ENCODE data around the gene SAMD13. TPM values are rescaled to one million over a fixed set of nuclear protein-coding genes. Genes with fewer than 3 reads are reported as not detected.
A peak's percentile ranks its signal among the peaks of the same experiment; 100 is the strongest.

SAMD13 gene
- total RNA-seq, 4 donors from 2014 or later, result 0.35 to 2.0 (median 1.3) TPM; not detected in 1

DNA sequence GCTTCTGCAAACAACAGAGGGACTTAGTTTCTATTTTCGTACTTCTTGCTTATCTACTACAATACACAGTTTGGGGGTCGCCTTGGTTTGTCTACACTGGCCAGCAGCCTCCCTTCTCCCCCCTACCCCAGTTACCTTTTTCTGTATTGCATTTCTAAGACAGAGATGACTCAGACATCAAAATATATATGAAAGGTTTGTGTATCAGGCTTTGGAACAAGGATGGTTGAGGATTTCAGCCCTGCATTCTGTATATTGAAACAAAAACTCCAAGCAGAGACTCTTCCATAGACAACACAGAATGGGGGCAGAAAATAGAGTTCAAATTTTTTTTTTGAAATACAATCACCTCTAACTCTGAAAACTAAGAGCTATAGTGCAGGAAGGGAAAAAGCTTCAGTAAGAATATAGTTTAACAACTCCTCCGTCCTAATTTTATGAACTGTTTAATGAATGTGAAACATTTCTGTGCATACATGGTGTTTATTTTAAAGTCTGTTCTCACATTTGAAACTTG is 1.9 kb downstream of the SAMD13 start:
- Histone ChIP-seq H3K27ac (peak overlapping the region in 3 of 4 donors; percentile 57 to 87 (median 66)), H3K4me3 (peak overlapping the region in 3 of 4 donors; percentile 19 to 54 (median 32)), H3K9me3 (no peaks in the 10 kb centered on the region), H3K27me3 (no peaks in the 10 kb centered on the region), H3K36me3 (no peaks in the 10 kb centered on the region), H3K4me1 (peaks cover 14 to 48% (median 15%) of the 10 kb centered on the region in 3 donors)
- DNase-seq, result no peak
- WGBS, 2 donors, result 37 to 41% methylated on average over 3 of the region's 3 CpGs
- TF ChIP-seq, protein P1, sequence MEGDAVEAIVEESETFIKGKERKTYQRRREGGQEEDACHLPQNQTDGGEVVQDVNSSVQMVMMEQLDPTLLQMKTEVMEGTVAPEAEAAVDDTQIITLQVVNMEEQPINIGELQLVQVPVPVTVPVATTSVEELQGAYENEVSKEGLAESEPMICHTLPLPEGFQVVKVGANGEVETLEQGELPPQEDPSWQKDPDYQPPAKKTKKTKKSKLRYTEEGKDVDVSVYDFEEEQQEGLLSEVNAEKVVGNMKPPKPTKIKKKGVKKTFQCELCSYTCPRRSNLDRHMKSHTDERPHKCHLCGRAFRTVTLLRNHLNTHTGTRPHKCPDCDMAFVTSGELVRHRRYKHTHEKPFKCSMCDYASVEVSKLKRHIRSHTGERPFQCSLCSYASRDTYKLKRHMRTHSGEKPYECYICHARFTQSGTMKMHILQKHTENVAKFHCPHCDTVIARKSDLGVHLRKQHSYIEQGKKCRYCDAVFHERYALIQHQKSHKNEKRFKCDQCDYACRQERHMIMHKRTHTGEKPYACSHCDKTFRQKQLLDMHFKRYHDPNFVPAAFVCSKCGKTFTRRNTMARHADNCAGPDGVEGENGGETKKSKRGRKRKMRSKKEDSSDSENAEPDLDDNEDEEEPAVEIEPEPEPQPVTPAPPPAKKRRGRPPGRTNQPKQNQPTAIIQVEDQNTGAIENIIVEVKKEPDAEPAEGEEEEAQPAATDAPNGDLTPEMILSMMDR (IDR thresholded peaks at IDR 0.05), result no peak
- TF ChIP-seq POLR2A (IDR thresholded peaks at IDR 0.05), result no peak
- intact Hi-C loops (cut with DNase I), result no loop called here

DNA sequence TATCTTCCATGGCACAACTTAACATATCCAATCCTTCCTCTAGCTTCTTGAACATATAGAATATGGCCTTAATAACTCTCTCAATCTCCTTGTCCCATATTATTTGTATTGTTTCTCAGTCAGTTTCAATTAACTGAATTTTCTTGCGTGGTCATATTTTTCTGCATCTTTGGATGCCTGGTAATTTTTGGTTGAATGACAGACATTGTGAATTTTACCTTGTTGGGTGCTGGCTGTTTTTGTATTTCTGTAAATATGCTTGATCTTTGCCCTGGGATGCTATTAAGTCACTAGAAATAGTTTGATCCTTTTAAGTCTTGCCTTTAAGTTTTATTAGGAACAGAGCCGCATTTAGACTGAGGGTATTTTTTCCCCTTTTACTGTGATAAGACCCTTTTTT is 5.9 kb downstream of the SAMD13 start:
- H3K4me3 ChIP-seq, result no peak overlapping the region
- no peaks in the 10 kb centered on the region for H3K27me3 ChIP-seq
- DNase-seq, result no peak
- 96 to 100% methylated on average over 2 of the region's 2 CpGs for WGBS, 2 donors
- intact Hi-C loops (cut with DNase I), result no loop called here
- TF ChIP-seq, protein P1 (IDR thresholded peaks at IDR 0.05), result no peak
- no peak for TF ChIP-seq POLR2A (IDR thresholded peaks at IDR 0.05)
- no peaks in the 10 kb centered on the region for H3K36me3 ChIP-seq
- H3K4me1 ChIP-seq, result peaks cover 0 to 13% (median 0%) of the 10 kb centered on the region in 3 donors
- H3K9me3 ChIP-seq, result no peaks in the 10 kb centered on the region
- H3K27ac ChIP-seq, result no peak overlapping the region

DNA sequence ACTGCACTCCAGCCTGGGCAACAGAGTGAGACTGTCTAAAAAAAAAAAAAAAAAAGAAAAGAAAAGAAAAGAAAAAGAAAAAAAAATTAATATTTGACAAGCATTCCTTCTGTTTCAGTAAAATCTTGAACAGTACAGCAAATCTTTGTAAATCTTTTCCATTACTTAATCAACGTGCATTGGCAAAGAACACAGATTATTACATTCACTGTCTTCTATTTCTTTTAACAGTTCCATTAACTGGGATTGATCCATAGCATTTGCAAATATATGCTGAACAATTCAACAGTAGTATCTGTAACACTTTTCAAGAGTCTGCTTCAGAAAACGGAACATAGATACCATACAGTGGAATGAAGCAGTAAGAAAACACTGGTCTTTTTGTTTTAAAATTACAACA is 9.8 kb downstream of the SAMD13 start:
- Histone ChIP-seq H3K4me1 (no peaks in the 10 kb centered on the region), H3K36me3 (no peaks in the 10 kb centered on the region), H3K4me3 (no peak overlapping the region), H3K27me3 (no peaks in the 10 kb centered on the region), H3K9me3 (peaks cover 0 to 3% (median under 1%) of the 10 kb centered on the region in 3 donors), H3K27ac (no peak overlapping the region)
- intact Hi-C loops (cut with DNase I), result no loop called here
- TF ChIP-seq, protein P1 (IDR thresholded peaks at IDR 0.05), result no peak
- TF ChIP-seq POLR2A (IDR thresholded peaks at IDR 0.05), result no peak
- WGBS, 2 donors, result 78 to 79% methylated on average over 2 of the region's 2 CpGs
- no peak for DNase-seq

DNA sequence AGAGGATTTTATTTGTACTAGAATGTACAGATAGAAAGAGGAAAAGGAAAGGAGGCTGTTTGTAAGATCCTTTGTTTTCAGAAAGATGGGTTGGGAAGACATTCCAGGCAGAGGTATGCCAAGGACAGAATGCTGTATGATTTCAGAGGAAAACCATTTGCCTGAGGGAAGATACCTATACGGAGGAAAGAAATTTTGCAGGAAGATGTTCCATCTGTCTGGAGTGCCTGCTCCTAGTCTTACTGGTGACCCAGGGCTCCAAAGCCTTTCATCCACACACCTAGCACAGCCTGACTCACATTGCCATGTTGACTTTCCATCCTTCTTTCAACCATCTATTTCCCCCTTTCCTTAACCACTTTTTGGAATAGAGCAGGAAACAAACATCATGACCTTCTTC is 18.2 kb downstream of the SAMD13 start:
- no peaks in the 10 kb centered on the region for H3K4me1 ChIP-seq
- H3K36me3 ChIP-seq, result no peaks in the 10 kb centered on the region
- H3K27ac ChIP-seq, result no peak overlapping the region
- no peak for TF ChIP-seq POLR2A (IDR thresholded peaks at IDR 0.05)
- TF ChIP-seq, protein P1 (IDR thresholded peaks at IDR 0.05), result no peak
- H3K9me3 ChIP-seq, result peaks cover 0 to 6% (median 6%) of the 10 kb centered on the region in 3 donors
- WGBS, 2 donors, result 38 to 56% methylated on average over 1 of the region's 1 CpG
- DNase-seq, result no peak
- no peak overlapping the region for H3K4me3 ChIP-seq
- intact Hi-C loops (cut with DNase I), result no loop called here
- H3K27me3 ChIP-seq, result no peaks in the 10 kb centered on the region

DNA sequence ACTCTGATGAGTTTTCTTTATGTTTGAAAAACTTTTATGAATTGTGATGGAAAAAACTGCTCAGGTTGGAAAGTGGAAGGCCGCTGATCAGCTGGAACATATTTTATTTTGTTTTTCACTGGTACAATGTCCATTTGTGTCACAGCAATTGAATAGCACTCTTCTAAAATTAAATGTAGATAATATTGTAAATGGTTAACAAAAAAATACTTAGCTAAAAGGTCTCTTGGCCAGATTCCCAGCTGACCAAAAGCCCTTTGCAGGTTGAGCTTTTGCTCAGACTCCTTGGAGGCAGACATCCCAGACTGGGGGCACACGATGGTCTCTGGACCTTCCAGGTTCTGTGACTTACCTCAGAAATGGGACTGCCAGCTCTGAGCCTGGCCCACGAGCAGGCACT is 26.3 kb downstream of the SAMD13 start:
- H3K27ac ChIP-seq, result no peak overlapping the region
- no peak for TF ChIP-seq POLR2A (IDR thresholded peaks at IDR 0.05)
- TF ChIP-seq, protein P1 (IDR thresholded peaks at IDR 0.05), result no peak
- WGBS, 2 donors, result 87 to 88% methylated on average over 3 of the region's 3 CpGs

More for the DNA sequence above, 26.3 kb downstream of the SAMD13 start:
- DNase-seq, result no peak
- intact Hi-C loops (cut with DNase I), result no loop called here
- Histone ChIP-seq H3K36me3 (no peaks in the 10 kb centered on the region), H3K27me3 (no peaks in the 10 kb centered on the region), H3K9me3 (no peaks in the 10 kb centered on the region), H3K4me1 (no peaks in the 10 kb centered on the region), H3K4me3 (no peak overlapping the region)

Measured in esophagus squamous epithelium (tissue), 5 donors.